ENCODE data around the gene OMP.

OMP gene

DNA sequence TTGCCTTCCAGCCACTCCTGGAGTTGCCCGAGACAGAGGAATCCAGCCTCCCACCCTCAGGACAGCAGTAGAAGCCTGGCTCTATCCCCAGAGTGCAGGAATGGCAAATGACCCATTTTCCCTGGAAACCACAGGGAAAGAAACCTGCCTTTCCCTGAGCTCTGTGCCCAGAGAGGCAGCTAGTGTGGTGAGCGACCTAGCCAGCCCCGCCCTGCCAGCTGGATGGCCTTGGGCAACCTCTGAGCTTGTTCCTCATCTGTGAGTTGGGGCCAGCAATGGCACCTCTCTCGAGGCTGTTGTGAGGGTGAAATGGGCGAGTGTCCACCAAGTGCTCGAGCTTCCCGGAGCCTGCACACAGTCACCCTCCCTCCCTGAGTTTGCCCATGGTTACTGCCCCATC lies 3.7 kb downstream of the OMP start:
- H3K36me3 Mint-ChIP-seq, result no peaks in the 10 kb centered on the region
- no peak for ATAC-seq
- H3K9me3 Mint-ChIP-seq, result no peaks in the 10 kb centered on the region
- no peaks in the 10 kb centered on the region for H3K4me1 Mint-ChIP-seq
- H3K27me3 Mint-ChIP-seq, result peaks cover 33% of the 10 kb centered on the region
- no peak overlapping the region for H3K4me3 Mint-ChIP-seq
- no peak overlapping the region for H3K27ac Mint-ChIP-seq

DNA sequence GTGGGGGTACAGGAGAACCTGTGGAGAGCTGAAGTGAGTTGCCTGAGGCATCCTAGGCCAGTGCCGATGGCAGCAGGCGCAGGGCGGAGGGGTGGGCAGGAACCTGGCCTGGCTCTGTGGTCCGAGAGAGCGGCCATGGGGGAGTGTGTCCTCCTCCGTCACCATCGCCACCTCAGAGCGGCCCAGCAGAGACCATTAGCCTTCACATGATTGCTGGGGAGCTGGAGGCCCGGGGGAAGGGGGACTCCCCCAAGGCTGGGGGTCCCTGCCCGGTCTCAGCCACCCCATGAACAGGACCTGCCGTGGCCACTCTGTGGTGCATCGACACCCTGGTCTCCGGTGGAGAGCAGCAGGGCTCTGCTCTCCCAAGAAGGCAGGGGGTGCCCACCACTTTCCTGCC lies 4.1 kb downstream of the OMP start:
- Mint-ChIP-seq H3K4me1 (no peaks in the 10 kb centered on the region), H3K36me3 (no peaks in the 10 kb centered on the region), H3K4me3 (no peak overlapping the region), H3K27ac (no peak overlapping the region), H3K9me3 (no peaks in the 10 kb centered on the region), H3K27me3 (peaks cover 33% of the 10 kb centered on the region)
- ATAC-seq, result no peak

DNA sequence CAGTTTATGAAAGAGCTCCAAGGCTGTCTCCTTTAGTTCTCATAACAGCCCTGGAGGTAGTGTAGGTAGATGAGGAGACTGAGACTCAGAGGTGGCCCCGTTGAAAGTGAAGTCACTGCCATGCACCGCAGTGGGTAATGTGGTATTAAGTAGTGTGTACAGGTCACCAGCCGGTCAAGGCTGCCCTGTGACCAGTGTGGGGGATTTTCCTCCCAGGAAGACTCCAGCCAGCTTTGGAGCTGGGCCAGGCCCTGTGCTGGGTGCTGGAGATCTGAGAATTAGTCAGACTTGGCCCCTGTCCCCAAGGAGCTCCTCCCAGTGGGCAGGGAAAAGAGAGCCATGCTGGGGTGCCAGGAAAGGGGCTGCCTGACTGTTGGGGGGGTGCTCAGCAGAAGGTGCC lies 5.3 kb downstream of the OMP start:
- Mint-ChIP-seq H3K4me1 (no peaks in the 10 kb centered on the region), H3K36me3 (no peaks in the 10 kb centered on the region), H3K27ac (no peak overlapping the region), H3K4me3 (no peak overlapping the region), H3K9me3 (no peaks in the 10 kb centered on the region), H3K27me3 (peaks cover 33% of the 10 kb centered on the region)
- ATAC-seq, result no peak

DNA sequence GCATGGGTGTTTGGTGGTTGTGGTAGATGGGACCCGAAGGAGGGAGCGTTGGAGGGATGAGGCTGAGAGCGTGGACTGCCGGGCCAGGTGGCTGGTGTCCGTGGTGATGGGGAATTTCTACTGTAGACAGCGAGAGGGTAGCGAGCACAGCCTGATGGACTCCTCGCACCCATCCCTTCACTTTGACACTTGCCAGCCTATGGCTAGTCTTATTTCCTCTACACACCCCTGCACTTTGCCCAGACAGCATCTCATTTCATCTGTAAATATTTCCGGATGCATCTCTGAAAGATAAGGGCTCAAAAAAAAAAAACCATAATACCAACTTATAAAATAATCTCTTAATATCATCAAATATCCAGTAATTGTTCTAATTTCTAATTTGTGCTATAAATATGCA lies 5.8 kb downstream of the OMP start:
- Mint-ChIP-seq H3K9me3 (no peaks in the 10 kb centered on the region), H3K4me1 (no peaks in the 10 kb centered on the region), H3K27ac (no peak overlapping the region), H3K4me3 (no peak overlapping the region), H3K36me3 (no peaks in the 10 kb centered on the region), H3K27me3 (peaks cover 33% of the 10 kb centered on the region)
- no peak for ATAC-seq

DNA sequence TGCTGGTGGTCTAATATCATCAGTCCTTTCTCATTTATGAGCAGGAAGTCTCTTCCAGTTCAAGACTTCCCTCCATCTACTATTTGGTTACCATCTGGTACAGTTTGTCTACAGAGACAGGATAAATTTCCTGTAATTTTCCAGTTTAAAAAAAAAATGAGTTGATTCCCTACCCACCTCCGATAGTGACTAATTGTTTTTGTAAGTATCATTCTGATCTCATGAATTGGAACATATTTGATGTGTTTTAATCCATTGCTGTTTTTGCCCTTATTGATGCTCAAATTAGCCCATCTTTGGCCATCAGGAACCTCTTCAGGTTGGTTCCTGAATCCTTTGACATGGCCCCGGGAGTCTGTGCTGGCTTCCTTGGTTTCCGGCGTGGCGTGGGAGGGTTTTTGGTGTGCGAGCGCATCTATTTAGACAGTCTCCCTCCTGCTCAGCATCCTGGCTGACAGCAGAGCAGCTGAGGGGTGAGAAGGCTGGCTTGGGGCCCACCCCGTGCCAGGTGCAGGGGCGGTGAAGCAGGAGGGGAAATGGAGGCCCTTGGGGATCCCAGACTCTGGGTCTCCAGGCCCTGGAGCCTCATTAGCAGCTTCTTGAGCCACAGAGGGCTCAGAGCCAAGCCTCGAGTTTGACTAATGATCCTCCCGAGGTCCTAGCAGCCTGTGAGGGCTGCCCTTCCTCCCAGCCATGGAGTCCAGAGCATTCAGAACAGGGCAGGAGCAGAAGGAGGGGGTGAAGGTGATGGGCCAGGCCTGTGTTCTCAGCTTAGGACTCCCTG lies 6.8 kb downstream of the OMP start:
- Mint-ChIP-seq H3K36me3 (no peaks in the 10 kb centered on the region), H3K9me3 (no peaks in the 10 kb centered on the region), H3K4me1 (no peaks in the 10 kb centered on the region), H3K4me3 (no peak overlapping the region), H3K27me3 (peaks cover 33% of the 10 kb centered on the region), H3K27ac (no peak overlapping the region)
- no peak for ATAC-seq

DNA sequence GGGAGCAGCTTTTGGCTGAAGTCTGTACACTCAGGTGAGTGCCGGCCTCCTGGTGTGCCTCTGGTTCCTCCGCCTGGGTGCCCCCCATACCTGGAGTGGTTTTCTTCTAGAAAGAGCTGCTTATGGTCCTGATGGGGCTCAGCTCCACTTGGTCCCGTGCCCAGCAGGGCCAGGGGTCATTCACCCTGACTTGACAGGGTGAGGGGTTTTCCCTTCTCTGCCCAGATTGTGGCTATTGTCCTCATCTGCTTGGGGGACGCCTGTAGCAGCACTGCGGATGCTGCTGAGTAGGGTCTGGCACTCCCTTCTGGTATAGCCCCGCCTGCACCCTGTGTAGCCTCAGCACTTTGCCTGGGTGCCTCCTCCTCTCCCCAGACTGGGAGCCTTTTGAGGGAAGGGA lies 8.2 kb downstream of the OMP start:
- Mint-ChIP-seq H3K4me1 (no peaks in the 10 kb centered on the region), H3K27ac (no peak overlapping the region), H3K9me3 (no peaks in the 10 kb centered on the region), H3K4me3 (no peak overlapping the region), H3K27me3 (peaks cover 33% of the 10 kb centered on the region), H3K36me3 (no peaks in the 10 kb centered on the region)
- ATAC-seq, result no peak

DNA sequence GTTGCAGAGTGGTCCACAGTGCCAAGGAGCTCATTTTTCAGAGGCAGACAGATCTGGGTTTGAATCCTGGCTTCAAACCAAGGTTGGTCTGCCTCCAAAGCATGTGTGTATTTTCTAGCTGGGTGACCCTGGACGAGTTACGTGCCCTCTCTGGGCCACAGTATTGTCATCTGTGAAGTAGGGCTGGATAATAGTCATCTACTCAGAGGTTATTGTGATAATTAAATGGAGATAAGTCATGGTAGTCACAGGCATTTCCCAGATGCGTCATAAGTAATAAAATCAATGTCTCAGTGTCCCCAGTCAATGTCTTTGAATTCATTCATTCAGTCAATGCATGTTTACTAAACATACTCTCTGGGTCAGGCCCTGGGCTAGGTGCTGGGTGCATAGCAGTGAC lies 8.6 kb downstream of the OMP start:
- Mint-ChIP-seq H3K4me1 (no peaks in the 10 kb centered on the region), H3K27ac (no peak overlapping the region), H3K27me3 (peaks cover 33% of the 10 kb centered on the region), H3K36me3 (no peaks in the 10 kb centered on the region), H3K4me3 (no peak overlapping the region), H3K9me3 (no peaks in the 10 kb centered on the region)
- ATAC-seq, result no peak

DNA sequence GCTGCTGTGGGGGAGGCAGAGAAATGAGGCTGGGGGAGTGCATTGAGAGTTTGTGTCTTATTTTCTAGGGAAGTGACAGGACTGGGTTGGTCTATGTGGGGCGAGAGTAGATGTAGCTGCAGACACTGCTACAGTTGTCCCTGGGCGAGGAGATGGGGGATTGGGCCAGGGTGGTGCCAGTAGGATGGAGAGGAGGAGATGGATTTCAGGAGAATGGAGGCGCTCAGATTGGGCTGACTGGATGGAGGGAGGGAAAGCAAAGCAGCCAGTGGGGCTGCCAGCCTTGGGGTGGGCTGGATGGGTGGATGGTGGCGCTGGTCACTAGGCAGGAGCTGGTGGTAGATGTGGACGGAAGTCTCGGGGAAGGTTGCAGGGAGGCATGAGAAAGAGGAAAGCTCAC lies 9.3 kb downstream of the OMP start:
- Mint-ChIP-seq H3K4me3 (no peak overlapping the region), H3K36me3 (no peaks in the 10 kb centered on the region), H3K27ac (no peak overlapping the region), H3K9me3 (no peaks in the 10 kb centered on the region), H3K27me3 (peaks cover 32% of the 10 kb centered on the region), H3K4me1 (no peaks in the 10 kb centered on the region)
- ATAC-seq, result no peak

DNA sequence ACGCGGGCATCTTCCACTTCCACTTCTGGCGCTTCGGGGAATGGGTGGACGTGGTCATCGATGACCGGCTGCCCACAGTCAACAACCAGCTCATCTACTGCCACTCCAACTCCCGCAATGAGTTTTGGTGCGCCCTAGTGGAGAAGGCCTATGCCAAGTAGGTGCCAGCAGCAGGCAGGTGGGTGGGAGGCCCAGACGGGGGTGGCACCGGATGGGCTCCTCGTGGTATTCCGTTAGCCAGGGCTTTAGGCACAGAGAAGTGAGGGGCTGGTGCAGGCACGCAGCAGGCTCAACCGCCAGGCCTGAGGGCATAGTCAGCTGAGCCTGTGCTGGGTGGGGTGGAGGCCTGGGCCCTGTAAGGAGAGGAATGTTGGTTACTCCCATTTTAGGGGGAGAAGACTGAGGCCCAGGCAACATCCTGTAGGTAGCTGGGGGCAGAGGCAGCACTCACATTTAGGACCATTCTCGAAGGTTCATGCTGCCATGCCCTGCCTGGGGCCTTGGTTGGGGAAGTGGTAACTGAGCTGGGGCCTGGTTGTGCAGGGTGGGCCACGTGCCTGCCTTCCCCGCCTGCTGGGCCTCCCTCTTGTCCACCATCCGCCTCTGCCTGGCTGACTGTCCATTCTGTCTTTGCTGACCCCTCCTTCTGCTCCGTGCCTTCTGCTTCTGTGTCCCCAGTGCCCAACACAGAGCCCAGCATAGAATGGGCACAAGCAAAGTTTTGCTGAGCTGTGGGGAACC lies 10.2 kb downstream of the OMP start:
- no peak overlapping the region for H3K27ac Mint-ChIP-seq
- H3K9me3 Mint-ChIP-seq, result no peaks in the 10 kb centered on the region
- no peaks in the 10 kb centered on the region for H3K4me1 Mint-ChIP-seq
- ATAC-seq, result no peak
- no peaks in the 10 kb centered on the region for H3K36me3 Mint-ChIP-seq
- peaks cover 23% of the 10 kb centered on the region for H3K27me3 Mint-ChIP-seq
- no peak overlapping the region for H3K4me3 Mint-ChIP-seq

DNA sequence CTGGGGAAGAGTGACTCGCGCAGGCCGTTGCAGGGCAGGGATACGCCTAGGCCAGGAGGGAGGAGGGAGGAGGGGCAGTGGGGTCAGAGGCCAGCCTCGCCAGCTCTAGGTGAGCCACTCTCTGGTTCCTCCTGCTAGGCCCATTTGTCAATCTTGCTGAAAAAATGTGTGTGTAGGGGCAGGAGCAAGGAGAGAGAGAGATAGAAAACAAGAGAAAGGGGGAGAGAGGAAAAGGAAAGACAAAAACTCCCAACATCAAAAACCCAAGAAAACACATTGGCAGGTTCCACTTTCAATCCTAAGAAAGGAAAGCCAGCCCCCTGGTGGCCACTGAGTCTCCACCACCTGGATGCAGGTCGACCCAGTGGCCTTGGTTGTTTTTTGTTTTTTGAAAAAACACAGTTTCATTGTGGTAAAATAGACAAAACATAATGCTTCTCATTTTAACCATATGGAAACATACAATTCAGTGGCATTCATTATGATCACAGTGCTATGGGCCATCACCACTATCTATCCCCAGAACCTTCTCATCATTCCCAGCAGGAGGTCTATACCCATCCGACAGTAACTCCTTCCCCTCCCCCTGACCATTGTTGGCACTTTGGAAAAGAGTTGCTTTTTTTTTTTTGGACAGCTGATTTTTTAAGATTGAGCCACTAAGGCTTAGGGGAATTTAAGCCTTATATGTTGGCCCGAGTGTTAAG lies 10.9 kb downstream of the OMP start:
- ATAC-seq, result no peak
- peaks cover 16% of the 10 kb centered on the region for H3K27me3 Mint-ChIP-seq
- no peaks in the 10 kb centered on the region for H3K36me3 Mint-ChIP-seq
- no peak overlapping the region for H3K4me3 Mint-ChIP-seq
- no peak overlapping the region for H3K27ac Mint-ChIP-seq
- H3K9me3 Mint-ChIP-seq, result no peaks in the 10 kb centered on the region
- H3K4me1 Mint-ChIP-seq, result no peaks in the 10 kb centered on the region

DNA sequence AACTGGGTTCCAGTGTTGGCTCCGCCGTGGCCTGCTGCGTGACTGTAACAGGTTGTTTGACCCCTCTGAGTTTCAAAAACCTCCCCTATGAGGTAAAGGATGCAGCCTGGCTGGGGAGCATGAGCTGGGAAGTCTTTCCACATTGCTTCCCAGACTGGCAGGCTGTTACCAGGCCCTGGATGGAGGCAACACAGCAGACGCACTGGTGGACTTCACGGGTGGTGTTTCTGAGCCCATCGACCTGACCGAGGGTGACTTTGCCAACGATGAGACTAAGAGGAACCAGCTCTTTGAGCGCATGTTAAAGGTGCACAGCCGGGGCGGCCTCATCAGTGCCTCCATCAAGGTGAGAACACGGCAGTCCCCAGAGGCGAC lies 11.4 kb downstream of the OMP start:
- H3K36me3 Mint-ChIP-seq, result no peaks in the 10 kb centered on the region
- H3K4me3 Mint-ChIP-seq, result no peak overlapping the region
- peaks cover 15% of the 10 kb centered on the region for H3K27me3 Mint-ChIP-seq
- no peak for ATAC-seq
- no peaks in the 10 kb centered on the region for H3K4me1 Mint-ChIP-seq
- H3K27ac Mint-ChIP-seq, result no peak overlapping the region
- no peaks in the 10 kb centered on the region for H3K9me3 Mint-ChIP-seq

DNA sequence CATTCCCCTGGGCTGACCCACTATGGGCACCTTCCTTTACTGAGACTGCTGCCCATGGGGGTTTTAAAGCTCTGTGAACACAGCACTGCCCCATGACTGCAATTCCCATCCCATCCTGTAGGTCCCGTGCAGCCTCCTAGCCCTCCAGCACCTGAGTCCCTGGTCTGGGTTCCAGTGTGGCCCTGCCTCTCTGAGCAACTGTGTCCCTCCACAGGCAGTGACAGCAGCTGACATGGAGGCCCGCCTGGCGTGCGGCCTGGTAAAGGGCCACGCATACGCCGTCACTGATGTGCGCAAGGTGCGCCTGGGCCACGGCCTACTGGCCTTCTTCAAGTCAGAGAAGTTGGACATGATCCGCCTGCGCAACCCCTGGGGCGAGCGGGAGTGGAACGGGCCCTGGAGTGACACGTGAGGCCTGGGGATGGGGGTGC lies 12.6 kb downstream of the OMP start:
- no peaks in the 10 kb centered on the region for H3K4me1 Mint-ChIP-seq
- no peaks in the 10 kb centered on the region for H3K9me3 Mint-ChIP-seq
- H3K36me3 Mint-ChIP-seq, result no peaks in the 10 kb centered on the region
- H3K27ac Mint-ChIP-seq, result no peak overlapping the region
- peak; percentile 3 for ATAC-seq
- H3K4me3 Mint-ChIP-seq, result no peak overlapping the region
- peaks cover 4% of the 10 kb centered on the region for H3K27me3 Mint-ChIP-seq

DNA sequence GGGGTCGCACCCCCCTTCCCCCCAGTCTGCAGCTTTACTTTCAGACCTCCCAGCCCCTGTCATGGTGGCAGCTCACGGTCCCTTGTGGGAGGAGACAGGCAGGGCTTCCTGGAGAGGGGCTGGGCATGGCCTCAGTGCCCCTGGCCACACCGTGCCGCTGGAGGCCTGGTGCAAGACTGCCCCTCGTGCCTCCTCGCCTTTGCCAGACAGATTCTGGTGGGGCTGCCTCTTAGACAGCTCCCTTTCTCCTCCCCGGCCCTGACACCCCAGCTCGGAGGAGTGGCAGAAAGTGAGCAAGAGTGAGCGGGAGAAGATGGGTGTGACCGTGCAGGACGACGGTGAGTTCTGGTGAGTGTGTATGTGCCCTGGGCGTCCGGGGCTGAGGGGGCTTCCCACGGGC lies 13.3 kb downstream of the OMP start:
- H3K4me1 Mint-ChIP-seq, result no peaks in the 10 kb centered on the region
- H3K27ac Mint-ChIP-seq, result no peak overlapping the region
- H3K9me3 Mint-ChIP-seq, result no peaks in the 10 kb centered on the region
- no peaks in the 10 kb centered on the region for H3K27me3 Mint-ChIP-seq
- no peak overlapping the region for H3K4me3 Mint-ChIP-seq
- peak; percentile 2 for ATAC-seq
- no peaks in the 10 kb centered on the region for H3K36me3 Mint-ChIP-seq

DNA sequence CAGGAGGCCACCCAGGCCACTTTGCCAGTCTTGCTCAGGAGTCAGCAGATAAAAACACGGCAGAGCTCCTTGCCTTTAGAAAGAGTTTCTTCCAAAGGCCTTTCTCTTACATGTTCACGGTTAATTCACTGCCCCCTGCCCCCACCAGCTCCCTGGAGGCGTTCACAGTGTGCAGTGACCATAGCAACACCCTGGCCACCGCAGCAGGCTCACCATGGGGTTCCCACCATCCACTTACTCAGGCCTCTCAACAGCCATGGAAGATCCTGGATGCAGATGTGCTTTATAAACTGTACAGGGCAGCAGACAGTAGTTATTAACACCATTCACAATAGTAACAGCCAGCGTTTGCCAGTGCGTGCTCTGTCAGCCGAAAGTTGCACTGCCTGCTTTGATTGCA lies 14.9 kb downstream of the OMP start:
- Mint-ChIP-seq H3K27ac (no peak overlapping the region), H3K27me3 (peaks cover under 1% of the 10 kb centered on the region), H3K36me3 (no peaks in the 10 kb centered on the region), H3K4me1 (no peaks in the 10 kb centered on the region), H3K9me3 (no peaks in the 10 kb centered on the region), H3K4me3 (no peak overlapping the region)
- no peak for ATAC-seq

DNA sequence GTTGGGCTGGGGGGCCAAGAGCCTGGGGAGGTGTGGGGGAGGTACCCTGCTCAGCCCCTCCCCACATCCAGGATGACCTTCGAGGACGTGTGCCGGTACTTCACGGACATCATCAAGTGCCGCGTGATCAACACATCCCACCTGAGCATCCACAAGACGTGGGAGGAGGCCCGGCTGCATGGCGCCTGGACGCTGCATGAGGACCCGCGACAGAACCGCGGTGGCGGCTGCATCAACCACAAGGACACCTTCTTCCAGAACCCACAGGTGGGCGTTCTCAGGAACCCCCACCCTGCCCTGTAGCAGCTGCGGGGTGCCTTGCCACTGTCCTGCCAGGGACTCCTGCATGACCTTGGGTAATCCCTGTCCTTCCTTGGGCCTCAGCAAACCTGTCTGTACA lies 15.4 kb downstream of the OMP start:
- H3K27ac Mint-ChIP-seq, result no peak overlapping the region
- H3K36me3 Mint-ChIP-seq, result no peaks in the 10 kb centered on the region
- H3K4me1 Mint-ChIP-seq, result no peaks in the 10 kb centered on the region
- peaks cover 7% of the 10 kb centered on the region for H3K27me3 Mint-ChIP-seq
- no peak overlapping the region for H3K4me3 Mint-ChIP-seq
- no peaks in the 10 kb centered on the region for H3K9me3 Mint-ChIP-seq
- no peak for ATAC-seq

DNA sequence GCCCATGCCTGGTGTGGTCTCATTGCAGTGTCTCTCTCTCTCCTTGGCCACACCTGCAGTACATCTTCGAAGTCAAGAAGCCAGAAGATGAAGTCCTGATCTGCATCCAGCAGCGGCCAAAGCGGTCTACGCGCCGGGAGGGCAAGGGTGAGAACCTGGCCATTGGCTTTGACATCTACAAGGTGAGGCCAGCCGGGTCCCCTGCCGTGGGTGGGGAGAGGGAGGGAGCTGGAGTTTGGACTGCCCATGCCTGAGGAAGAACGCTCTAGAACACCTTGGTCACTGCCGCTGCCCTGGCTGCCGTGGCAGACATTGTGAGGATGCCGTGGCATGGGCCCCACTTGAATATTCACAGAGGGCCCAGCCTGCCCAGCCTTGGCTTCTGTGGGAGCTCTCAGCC lies 16.3 kb downstream of the OMP start:
- Mint-ChIP-seq H3K36me3 (no peaks in the 10 kb centered on the region), H3K27me3 (peaks cover 16% of the 10 kb centered on the region), H3K27ac (no peak overlapping the region), H3K4me1 (no peaks in the 10 kb centered on the region), H3K4me3 (no peak overlapping the region), H3K9me3 (no peaks in the 10 kb centered on the region)
- ATAC-seq, result no peak

Data from stimulated activated memory B cell treated with anti-CD40 and anti-IgM and Interleukin-4, amounts not matched to agents 10 μg/mL and 1 μg/mL and 100 μg/mL, for 72 hours (primary cell).